Measurements from ENCODE around the gene AP3D1.

The AP3D1 gene

DNA sequence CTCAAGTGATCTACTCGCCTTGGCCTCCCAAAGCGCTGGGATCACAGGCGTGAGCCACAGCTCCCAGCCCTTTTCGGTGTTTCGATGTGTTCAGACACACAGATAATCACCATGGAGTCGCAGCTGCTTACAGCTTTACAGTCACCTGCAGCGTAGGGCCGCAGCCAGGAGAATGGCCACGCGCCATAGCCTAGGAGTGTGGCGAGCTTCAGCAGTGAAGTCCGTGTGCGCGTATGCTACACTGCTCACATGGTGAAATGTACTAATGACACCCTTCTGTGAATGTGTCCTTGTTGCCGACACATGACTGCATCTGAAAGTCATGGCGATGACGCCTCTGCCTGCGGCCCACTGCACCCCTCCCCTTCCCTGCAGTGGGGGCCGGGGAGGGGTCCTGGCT, 23.6 kb downstream of the AP3D1 start:
- no peaks in the 10 kb centered on the region for H3K9me3 ChIP-seq (ENCODE audit: insufficient read depth, low read length)
- H3K36me3 ChIP-seq (replicated peaks; ENCODE audit: low read depth, low read length): peaks cover 60% of the 10 kb centered on the region
- H3K27ac ChIP-seq (ENCODE audit: low read length): no peak overlapping the region
- no peak overlapping the region for H3K9ac ChIP-seq (ENCODE audit: low read length)
- H2AFZ ChIP-seq (ENCODE audit: low read depth, low read length): no peak overlapping the region
- no peaks in the 10 kb centered on the region for H3K27me3 ChIP-seq (ENCODE audit: low read depth, low read length)
- H3K4me1 ChIP-seq (ENCODE audit: low read length): no peaks in the 10 kb centered on the region
- TF ChIP-seq, protein P1, sequence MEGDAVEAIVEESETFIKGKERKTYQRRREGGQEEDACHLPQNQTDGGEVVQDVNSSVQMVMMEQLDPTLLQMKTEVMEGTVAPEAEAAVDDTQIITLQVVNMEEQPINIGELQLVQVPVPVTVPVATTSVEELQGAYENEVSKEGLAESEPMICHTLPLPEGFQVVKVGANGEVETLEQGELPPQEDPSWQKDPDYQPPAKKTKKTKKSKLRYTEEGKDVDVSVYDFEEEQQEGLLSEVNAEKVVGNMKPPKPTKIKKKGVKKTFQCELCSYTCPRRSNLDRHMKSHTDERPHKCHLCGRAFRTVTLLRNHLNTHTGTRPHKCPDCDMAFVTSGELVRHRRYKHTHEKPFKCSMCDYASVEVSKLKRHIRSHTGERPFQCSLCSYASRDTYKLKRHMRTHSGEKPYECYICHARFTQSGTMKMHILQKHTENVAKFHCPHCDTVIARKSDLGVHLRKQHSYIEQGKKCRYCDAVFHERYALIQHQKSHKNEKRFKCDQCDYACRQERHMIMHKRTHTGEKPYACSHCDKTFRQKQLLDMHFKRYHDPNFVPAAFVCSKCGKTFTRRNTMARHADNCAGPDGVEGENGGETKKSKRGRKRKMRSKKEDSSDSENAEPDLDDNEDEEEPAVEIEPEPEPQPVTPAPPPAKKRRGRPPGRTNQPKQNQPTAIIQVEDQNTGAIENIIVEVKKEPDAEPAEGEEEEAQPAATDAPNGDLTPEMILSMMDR (IDR thresholded peaks at IDR 0.05; ENCODE audit: low read depth, low read length): no peak
- TF ChIP-seq EZH2phosphoT487 (IDR thresholded peaks at IDR 0.05; ENCODE audit: low read depth): no peak
- peaks cover 40% of the 10 kb centered on the region for H4K20me1 ChIP-seq (ENCODE audit: insufficient read depth, low read length)
- peaks cover 30% of the 10 kb centered on the region for H3K79me2 ChIP-seq (ENCODE audit: low read length)
- no peak overlapping the region for H3K4me2 ChIP-seq (ENCODE audit: low read length)
- H3K4me3 ChIP-seq (ENCODE audit: low read length): no peak overlapping the region

DNA sequence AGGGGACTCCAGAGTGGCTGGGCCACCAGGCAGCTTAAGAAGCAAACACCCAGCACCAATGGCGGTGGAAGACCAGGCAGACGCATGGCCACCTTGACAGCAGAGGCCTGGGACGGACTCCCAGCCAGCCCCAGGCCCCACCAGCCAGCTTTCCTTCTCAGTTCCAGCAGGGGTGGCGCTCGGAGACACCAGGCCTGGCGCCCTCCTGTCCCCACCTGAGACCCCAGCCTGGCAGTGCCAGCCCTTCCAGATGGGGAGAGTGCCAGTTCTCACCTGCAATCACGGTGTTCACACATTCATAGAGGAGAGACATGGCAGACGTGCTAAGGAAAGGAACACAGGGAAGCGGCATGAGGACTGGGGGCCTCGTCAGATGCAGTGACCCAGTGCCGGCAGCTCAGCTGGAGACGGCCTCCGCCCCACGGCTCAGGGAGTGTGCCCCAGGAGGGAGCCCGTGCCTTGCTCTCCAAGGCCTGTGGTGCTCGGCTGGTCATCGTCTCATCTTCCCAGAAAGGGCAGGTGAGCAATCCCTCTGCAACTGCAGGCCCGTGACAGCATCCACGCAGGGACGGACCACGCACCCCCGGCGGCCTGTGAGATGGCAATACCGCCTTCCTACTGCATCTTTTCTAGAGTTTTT, 24.4 kb downstream of the AP3D1 start:
- Histone ChIP-seq H3K27me3 (ENCODE audit: low read depth, low read length) (no peaks in the 10 kb centered on the region), H3K27ac (ENCODE audit: low read length) (no peak overlapping the region), H2AFZ (ENCODE audit: low read depth, low read length) (no peak overlapping the region), H3K4me1 (ENCODE audit: low read length) (no peaks in the 10 kb centered on the region), H3K4me2 (ENCODE audit: low read length) (no peak overlapping the region), H3K9me3 (ENCODE audit: insufficient read depth, low read length) (no peaks in the 10 kb centered on the region), H3K36me3 (replicated peaks; ENCODE audit: low read depth, low read length) (peaks cover 60% of the 10 kb centered on the region), H3K79me2 (ENCODE audit: low read length) (peaks cover 25% of the 10 kb centered on the region), H4K20me1 (ENCODE audit: insufficient read depth, low read length) (peaks cover 42% of the 10 kb centered on the region), H3K9ac (ENCODE audit: low read length) (no peak overlapping the region), H3K4me3 (ENCODE audit: low read length) (no peak overlapping the region)
- no peak for TF ChIP-seq EZH2phosphoT487 (IDR thresholded peaks at IDR 0.05; ENCODE audit: low read depth)
- TF ChIP-seq, protein P1 (IDR thresholded peaks at IDR 0.05; ENCODE audit: low read depth, low read length): no peak

DNA sequence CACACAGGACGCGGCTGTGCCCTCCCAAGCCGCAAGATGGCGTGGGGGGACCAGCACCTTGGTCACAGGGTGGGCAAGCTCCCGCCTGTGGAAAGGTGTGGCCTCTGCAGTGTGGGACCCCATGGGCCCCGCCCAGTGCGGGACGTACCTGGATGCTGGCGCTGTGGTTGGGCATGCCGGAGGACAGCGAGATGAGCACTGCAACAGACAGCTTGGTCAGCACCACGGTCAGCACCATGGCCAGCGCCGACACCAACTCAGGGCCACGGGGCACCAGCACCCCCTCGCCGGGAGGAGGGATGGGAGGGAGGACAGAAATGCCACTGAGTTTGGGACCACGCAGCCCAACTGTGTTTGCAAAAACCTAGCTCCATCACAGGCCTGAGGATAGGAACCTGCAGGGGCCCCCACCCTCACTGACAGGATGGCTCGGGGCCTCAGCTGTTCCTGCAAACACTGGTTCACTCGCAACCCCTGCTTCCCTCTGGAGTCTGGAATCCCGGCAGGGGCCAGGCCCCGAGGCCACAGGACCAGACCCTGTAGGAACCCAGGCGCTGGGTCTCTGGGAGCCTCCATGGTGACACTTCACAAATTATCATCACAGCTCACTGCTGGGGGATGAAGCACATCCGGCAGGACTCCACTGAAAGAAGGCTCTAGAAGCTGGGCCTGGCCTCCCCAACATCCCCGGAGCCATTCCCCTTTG, 27.5 kb downstream of the AP3D1 start:
- peaks cover 60% of the 10 kb centered on the region for H3K36me3 ChIP-seq (replicated peaks; ENCODE audit: low read depth, low read length)

DNA sequence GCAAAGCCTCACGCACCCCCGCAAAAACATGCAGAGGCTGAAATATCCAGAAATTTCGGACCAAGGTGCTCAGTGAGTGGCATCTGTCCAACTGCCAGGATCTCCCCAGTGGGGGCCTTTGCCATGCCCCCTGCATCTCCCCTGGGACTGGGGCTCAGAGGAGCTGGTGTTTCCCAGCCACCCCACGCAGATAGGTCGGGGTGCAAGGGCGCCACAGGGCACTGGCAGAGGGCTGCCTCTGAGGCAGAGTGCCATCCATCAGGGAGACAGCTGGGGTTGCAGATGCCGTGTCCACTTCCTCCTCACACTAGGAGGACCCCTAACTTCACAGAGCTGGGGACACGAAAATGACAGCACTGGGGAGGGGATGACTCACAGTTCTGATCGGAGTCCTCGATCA, 28.4 kb downstream of the AP3D1 start:
- H3K4me2 ChIP-seq (ENCODE audit: low read length): no peak overlapping the region
- no peak overlapping the region for H3K4me3 ChIP-seq (ENCODE audit: low read length)
- no peaks in the 10 kb centered on the region for H3K79me2 ChIP-seq (ENCODE audit: low read length)
- H3K27ac ChIP-seq (ENCODE audit: low read length): no peak overlapping the region
- peaks cover 22% of the 10 kb centered on the region for H4K20me1 ChIP-seq (ENCODE audit: insufficient read depth, low read length)
- TF ChIP-seq, protein P1 (IDR thresholded peaks at IDR 0.05; ENCODE audit: low read depth, low read length): no peak
- no peak for TF ChIP-seq EZH2phosphoT487 (IDR thresholded peaks at IDR 0.05; ENCODE audit: low read depth)
- no peak overlapping the region for H2AFZ ChIP-seq (ENCODE audit: low read depth, low read length)
- H3K4me1 ChIP-seq (ENCODE audit: low read length): no peaks in the 10 kb centered on the region
- H3K36me3 ChIP-seq (replicated peaks; ENCODE audit: low read depth, low read length): peaks cover 67% of the 10 kb centered on the region
- H3K9ac ChIP-seq (ENCODE audit: low read length): no peak overlapping the region
- no peaks in the 10 kb centered on the region for H3K9me3 ChIP-seq (ENCODE audit: insufficient read depth, low read length)
- no peaks in the 10 kb centered on the region for H3K27me3 ChIP-seq (ENCODE audit: low read depth, low read length)

More for the DNA sequence above, 27.5 kb downstream of the AP3D1 start:
- Histone ChIP-seq H3K9me3 (ENCODE audit: insufficient read depth, low read length) (no peaks in the 10 kb centered on the region), H3K79me2 (ENCODE audit: low read length) (no peaks in the 10 kb centered on the region), H3K9ac (ENCODE audit: low read length) (no peak overlapping the region), H4K20me1 (ENCODE audit: insufficient read depth, low read length) (peaks cover 24% of the 10 kb centered on the region), H3K4me2 (ENCODE audit: low read length) (no peak overlapping the region), H3K27ac (ENCODE audit: low read length) (no peak overlapping the region), H3K4me1 (ENCODE audit: low read length) (no peaks in the 10 kb centered on the region), H2AFZ (ENCODE audit: low read depth, low read length) (no peak overlapping the region), H3K27me3 (ENCODE audit: low read depth, low read length) (no peaks in the 10 kb centered on the region), H3K4me3 (ENCODE audit: low read length) (no peak overlapping the region)
- TF ChIP-seq, protein P1 (IDR thresholded peaks at IDR 0.05; ENCODE audit: low read depth, low read length): no peak
- TF ChIP-seq EZH2phosphoT487 (IDR thresholded peaks at IDR 0.05; ENCODE audit: low read depth): no peak

Measured in OCI-LY3 (cell line).